Glutamatergic neuron (in vitro differentiated cells): ENCODE results near the gene ARF6. TPM values are rescaled to one million over a fixed set of nuclear protein-coding genes. Genes with fewer than 3 reads are reported as not detected.

Experiments
- DNase-seq: peaks from one replicate; pipeline ENCODE4 v3.0.0; 2022
- H3K27ac Mint-ChIP-seq: one replicate; pipeline ENCODE4 v1.8.0; 2020; ENCODE audit warnings: mild to moderate bottlenecking, mixed read lengths, inconsistent platforms; ENCODE audit not compliant: unreplicated experiment
- H3K27me3 Mint-ChIP-seq: one replicate; pipeline ENCODE4 v1.8.0; 2020; ENCODE audit warnings: mild to moderate bottlenecking, moderate library complexity, mixed read lengths, inconsistent platforms; ENCODE audit not compliant: unreplicated experiment
- H3K36me3 Mint-ChIP-seq: one replicate; pipeline ENCODE4 v1.8.0; 2020; ENCODE audit warnings: mild to moderate bottlenecking, mixed read lengths, inconsistent platforms; ENCODE audit not compliant: unreplicated experiment
- H3K4me1 Mint-ChIP-seq: one replicate; pipeline ENCODE4 v1.8.0; 2020; ENCODE audit warnings: mild to moderate bottlenecking, low read depth, mixed read lengths, inconsistent platforms; ENCODE audit not compliant: unreplicated experiment
- H3K4me3 Mint-ChIP-seq: one replicate; pipeline ENCODE4 v1.8.0; 2020; ENCODE audit warnings: mild to moderate bottlenecking, mixed read lengths, inconsistent platforms; ENCODE audit not compliant: unreplicated experiment
- H3K9me3 Mint-ChIP-seq: one replicate; pipeline ENCODE4 v1.8.0; 2020; ENCODE audit warnings: mild to moderate bottlenecking, moderate library complexity, mixed read lengths, inconsistent platforms; ENCODE audit not compliant: unreplicated experiment
- total RNA-seq: library from RNA; stranded (reverse); fragmentation: NEBNext Ultra II Directional; extraction: Animal tissue kit (Norgen Biotek cat#: 25700); gene quantifications from one replicate; pipeline ENCODE4 v1.2.1, GENCODE V29; 2021; ENCODE audit not compliant: unreplicated experiment
- TF ChIP-seq, protein P1 (sequence below): fragments of 200-600 bp; sonication (generic); IDR thresholded peaks from one replicate; pipeline ENCODE4 v1.5.0; 2021; ENCODE audit not compliant: partially characterized antibody, unreplicated experiment

ARF6 gene
- total RNA-seq, 1 donor from 2014 or later = 38.8 TPM

GRCh38 chr14:49875640-49876198, 17.2 kb upstream of the ARF6 start:
- H3K4me3 Mint-ChIP-seq = no peak overlapping the region
- TF ChIP-seq, protein P1, sequence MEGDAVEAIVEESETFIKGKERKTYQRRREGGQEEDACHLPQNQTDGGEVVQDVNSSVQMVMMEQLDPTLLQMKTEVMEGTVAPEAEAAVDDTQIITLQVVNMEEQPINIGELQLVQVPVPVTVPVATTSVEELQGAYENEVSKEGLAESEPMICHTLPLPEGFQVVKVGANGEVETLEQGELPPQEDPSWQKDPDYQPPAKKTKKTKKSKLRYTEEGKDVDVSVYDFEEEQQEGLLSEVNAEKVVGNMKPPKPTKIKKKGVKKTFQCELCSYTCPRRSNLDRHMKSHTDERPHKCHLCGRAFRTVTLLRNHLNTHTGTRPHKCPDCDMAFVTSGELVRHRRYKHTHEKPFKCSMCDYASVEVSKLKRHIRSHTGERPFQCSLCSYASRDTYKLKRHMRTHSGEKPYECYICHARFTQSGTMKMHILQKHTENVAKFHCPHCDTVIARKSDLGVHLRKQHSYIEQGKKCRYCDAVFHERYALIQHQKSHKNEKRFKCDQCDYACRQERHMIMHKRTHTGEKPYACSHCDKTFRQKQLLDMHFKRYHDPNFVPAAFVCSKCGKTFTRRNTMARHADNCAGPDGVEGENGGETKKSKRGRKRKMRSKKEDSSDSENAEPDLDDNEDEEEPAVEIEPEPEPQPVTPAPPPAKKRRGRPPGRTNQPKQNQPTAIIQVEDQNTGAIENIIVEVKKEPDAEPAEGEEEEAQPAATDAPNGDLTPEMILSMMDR = no peak
- no peaks in the 10 kb centered on the region for H3K4me1 Mint-ChIP-seq
- no peaks in the 10 kb centered on the region for H3K9me3 Mint-ChIP-seq
- H3K36me3 Mint-ChIP-seq = no peaks in the 10 kb centered on the region
- H3K27ac Mint-ChIP-seq = no peak overlapping the region
- no peak for DNase-seq
- no peaks in the 10 kb centered on the region for H3K27me3 Mint-ChIP-seq

DNA sequence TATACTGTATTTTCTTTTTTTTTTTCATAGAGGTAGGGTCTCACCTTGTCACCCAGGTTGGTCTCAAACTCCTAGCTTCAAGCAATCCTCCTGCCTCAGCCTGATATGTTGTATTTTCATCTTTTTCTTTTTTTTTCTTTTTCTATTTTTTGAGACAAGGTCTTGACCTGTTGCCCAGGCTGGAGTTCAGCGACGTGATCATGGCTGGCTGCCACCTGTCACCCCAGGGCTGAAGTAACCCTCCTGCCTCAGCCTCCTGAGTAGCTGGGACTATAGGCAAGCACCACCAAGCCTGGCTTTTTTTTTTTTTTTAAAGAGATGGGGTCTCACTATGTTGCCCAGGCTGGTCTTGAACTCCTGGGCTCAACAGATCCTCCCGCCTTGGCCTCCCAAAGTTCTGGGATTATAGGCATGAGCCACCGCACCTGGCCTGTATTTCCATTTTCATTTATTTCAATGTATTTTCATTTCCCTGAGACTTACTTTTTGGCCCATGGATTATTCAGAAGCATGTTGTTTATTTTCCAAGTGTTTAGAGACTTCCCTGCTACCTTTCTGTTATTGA, 16.2 kb upstream of the ARF6 start:
- Mint-ChIP-seq H3K9me3 (no peaks in the 10 kb centered on the region), H3K36me3 (no peaks in the 10 kb centered on the region), H3K4me1 (no peaks in the 10 kb centered on the region), H3K27ac (no peak overlapping the region), H3K4me3 (no peak overlapping the region), H3K27me3 (no peaks in the 10 kb centered on the region)
- TF ChIP-seq, protein P1 = no peak
- no peak for DNase-seq

DNA sequence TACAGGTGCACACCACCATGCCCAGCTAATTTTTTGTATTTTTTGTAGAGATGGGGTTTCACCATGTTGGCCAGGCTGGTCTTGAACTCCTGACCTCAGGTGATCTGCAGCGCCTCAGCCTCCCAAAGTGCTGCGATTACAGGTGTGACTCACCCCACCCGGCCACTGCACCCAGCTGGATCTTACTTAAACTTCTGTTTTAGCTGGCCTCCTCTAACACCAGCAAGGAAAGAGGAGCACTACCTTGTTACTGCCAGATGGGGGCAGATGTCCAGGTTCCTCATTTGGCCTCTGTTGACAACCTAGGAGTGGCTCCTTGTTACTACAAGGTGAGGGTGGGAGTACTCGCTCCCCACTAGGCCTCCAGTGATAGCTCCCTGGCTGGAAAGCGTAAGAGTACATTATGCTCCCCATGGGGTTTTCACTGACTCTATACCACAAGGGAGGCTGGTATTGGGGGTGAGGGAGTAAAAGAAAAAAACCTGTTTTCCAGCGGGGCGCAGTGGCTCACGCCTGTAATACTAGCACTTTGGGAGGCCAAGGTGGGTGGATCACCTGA, 13.2 kb upstream of the ARF6 start:
- Mint-ChIP-seq H3K4me3 (no peak overlapping the region), H3K36me3 (no peaks in the 10 kb centered on the region), H3K27me3 (no peaks in the 10 kb centered on the region), H3K9me3 (no peaks in the 10 kb centered on the region), H3K27ac (no peak overlapping the region), H3K4me1 (no peaks in the 10 kb centered on the region)
- peak; percentile 45 for DNase-seq
- TF ChIP-seq, protein P1 = peak; percentile 58

- no peak for DNase-seq
- TF ChIP-seq, protein P1 = no peak
- H3K4me3 Mint-ChIP-seq = no peak overlapping the region
These were observed 12.4 kb upstream of the ARF6 start for GRCh38 chr14:49880267-49881064.

More at GRCh38 chr14:49880267-49881064, 12.4 kb upstream of the ARF6 start:
- Mint-ChIP-seq H3K27ac (no peak overlapping the region), H3K9me3 (no peaks in the 10 kb centered on the region), H3K4me1 (no peaks in the 10 kb centered on the region), H3K36me3 (no peaks in the 10 kb centered on the region), H3K27me3 (no peaks in the 10 kb centered on the region)
